Esophagus muscularis mucosa (tissue), 4 donors: ENCODE results near the gene CYGB.

ENCODE experiments used
- EP300 ChIP-seq: sonication (generic); formaldehyde crosslinking; IDR thresholded peaks from one replicate; pipeline ENCODE4 v1.6.1; 2017; ENCODE audit warnings: antibody characterized with exemption
- POLR2A ChIP-seq: fragments of 450-650 bp; IDR thresholded peaks from one replicate; pipeline ENCODE4 v1.6.1; 2017; ENCODE audit warnings: antibody characterized with exemption, moderate library complexity, mild to moderate bottlenecking, low read depth
- POLR2AphosphoS5 ChIP-seq, 2 donors: sonication (generic); formaldehyde crosslinking; IDR thresholded peaks; one replicate each; pipeline ENCODE4 v1.6.1; 2017; ENCODE audit warnings: antibody characterized with exemption in 2 of 2
- TF ChIP-seq, protein P1 (sequence below), 3 experiments: fragments of 200-600 bp in 2 of 3; fragments of 450-650 bp in 1 of 3; sonication (generic) in 2 of 3; IDR thresholded peaks; one replicate each; pipeline ENCODE4 v1.5.1; 2017 to 2019; ENCODE audit warnings: antibody characterized with exemption in 3 of 3, mild to moderate bottlenecking in 2 of 3, moderate library complexity in 1 of 3

DNA sequence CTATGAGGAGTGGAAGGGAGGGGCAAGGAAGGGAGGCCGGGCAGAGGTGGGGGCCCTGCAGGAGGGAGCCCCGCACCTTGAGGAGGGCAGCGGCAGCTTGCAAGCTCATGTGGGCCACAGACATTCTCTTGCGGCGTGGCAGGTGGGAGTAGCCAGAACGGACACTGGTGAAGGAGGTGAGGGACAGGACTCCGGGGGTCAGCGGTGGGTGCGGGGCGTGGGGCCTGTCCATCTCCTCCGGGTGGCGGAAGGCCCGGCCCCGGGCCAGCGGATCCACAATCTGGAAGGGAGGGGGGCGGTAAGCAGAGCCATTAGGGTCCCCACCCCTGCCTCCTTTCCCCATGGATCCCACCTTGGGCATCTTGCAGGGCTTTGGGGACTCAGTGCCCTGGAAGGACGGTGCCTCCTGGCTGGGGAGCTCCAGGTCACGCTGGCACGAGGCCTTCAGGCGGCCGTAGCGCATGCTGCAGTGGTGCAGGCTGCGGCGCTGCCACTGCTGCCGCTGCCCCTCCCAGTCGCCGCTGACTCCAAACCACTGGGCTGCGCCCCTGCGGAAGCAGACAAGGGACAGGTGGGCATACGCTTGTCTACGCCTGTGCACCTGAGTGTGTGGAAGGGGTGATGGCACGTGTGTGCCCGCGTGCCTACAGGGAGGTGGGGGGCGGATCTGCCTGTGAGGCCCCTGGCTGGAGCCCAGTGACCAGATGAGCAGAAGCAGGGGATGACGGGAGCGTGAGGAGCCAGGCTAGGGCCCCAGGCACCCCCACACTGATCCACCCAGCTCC is 58.6 kb downstream of the CYGB start:
- TF ChIP-seq, protein P1, sequence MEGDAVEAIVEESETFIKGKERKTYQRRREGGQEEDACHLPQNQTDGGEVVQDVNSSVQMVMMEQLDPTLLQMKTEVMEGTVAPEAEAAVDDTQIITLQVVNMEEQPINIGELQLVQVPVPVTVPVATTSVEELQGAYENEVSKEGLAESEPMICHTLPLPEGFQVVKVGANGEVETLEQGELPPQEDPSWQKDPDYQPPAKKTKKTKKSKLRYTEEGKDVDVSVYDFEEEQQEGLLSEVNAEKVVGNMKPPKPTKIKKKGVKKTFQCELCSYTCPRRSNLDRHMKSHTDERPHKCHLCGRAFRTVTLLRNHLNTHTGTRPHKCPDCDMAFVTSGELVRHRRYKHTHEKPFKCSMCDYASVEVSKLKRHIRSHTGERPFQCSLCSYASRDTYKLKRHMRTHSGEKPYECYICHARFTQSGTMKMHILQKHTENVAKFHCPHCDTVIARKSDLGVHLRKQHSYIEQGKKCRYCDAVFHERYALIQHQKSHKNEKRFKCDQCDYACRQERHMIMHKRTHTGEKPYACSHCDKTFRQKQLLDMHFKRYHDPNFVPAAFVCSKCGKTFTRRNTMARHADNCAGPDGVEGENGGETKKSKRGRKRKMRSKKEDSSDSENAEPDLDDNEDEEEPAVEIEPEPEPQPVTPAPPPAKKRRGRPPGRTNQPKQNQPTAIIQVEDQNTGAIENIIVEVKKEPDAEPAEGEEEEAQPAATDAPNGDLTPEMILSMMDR (IDR thresholded peaks at IDR 0.05), result no peak
- TF ChIP-seq POLR2AphosphoS5 (IDR thresholded peaks at IDR 0.05) (no peak), POLR2A (no peak), EP300 (no peak)
